GM08714 (cell line): Measurements from ENCODE around the gene SLC25A26.

Experiments
- H3K4me3 ChIP-seq: fragments of 200-500 bp; sonication (Bioruptor generic); 2 replicates; pipeline ENCODE4 v1.5.1; 2014; ENCODE audit warnings: mild to moderate bottlenecking, low read length, inconsistent platforms
- ZNF274 ChIP-seq: IDR thresholded peaks from 2 replicates; pipeline ENCODE4 v1.6.1; 2012; ENCODE audit warnings: mild to moderate bottlenecking, low read depth, low read length

Gene SLC25A26, protein sequence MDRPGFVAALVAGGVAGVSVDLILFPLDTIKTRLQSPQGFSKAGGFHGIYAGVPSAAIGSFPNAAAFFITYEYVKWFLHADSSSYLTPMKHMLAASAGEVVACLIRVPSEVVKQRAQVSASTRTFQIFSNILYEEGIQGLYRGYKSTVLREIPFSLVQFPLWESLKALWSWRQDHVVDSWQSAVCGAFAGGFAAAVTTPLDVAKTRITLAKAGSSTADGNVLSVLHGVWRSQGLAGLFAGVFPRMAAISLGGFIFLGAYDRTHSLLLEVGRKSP

DNA sequence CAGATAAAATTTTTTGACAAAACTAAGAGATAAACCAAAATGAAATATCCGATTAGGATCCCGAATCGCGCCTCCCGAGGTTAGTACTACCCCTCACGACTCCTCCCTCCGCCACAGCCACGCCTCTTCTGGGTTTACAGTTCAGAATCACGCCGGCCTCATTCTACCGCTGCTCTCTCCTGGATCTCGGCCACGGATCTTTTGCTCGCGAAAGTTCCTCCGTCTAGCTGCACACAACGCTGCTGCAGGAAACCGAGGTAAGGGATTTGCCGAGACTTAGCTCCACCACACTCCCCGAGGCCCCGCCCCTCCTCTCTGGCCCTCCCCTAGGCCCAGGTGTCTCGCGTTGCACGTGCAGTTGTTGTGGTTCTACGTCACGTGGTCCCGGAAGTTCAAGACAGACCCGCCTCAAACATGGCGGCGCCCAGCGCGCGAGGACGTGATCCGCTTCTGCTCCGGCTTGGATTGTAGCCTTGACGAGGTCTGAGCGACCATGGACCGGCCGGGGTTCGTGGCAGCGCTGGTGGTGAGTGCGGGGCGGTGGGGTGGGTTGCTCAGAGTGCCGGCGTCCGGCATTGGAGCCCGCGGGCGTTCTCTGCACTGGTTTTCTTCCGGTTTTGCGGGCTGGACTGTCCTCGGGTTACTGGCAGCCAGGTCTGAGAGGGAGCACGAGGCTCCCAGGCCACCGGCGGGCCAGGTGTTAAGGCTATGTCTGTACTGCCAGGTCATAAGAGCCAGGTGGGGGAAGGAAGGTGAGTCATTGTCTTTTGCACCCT lies at the start of gene SLC25A26:
SLC25A26 (plus strand) TSS at position 400 of the 776 bp plus-strand sequence; CDS start at position 494, 94 bp downstream.
- peak within 1 kb of the TSS; percentile 85 for H3K4me3 ChIP-seq
- no peak for TF ChIP-seq ZNF274

DNA sequence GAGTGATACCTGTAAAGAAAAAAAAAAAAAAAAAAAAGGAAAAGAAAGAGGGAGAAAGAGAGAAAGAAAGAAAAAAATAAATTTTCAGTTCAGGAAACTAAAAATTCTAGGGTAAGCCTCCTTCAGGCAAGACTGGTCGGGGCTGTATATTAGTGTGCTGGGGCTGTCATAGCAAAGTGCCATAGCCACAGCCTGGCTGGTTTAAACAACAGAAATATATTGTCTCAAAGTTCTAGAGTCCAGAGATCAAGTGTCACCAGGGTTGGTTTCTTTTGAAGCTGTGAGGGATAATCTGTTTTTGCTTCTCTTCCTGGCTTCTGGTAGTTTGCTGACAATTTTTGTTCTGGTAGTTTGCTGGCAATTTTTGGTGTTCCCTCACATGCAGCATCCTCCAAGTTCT lies 48.4 kb upstream of the SLC25A26 start:
- TF ChIP-seq ZNF274 = no peak
- no peak overlapping the region for H3K4me3 ChIP-seq

DNA sequence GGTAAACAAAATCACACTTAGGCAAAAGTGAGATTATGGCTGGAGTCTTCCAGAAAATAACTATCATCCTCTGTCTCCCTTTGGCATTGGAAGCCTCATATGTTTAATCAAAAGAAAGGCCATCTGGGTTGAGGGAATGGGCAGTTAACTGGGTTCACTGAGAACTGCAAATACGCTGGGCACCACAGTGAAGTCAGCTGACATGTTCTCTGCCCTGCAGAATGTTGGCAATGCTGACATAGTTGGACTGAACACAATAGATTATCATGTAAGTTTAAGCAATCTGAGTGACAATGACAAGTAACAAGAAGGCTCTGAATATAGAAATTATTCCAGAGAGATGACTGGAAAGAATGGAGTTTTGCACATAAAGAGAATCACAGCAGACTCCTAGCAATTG lies 43.8 kb upstream of the SLC25A26 start:
- TF ChIP-seq ZNF274 = no peak
- H3K4me3 ChIP-seq = no peak overlapping the region

DNA sequence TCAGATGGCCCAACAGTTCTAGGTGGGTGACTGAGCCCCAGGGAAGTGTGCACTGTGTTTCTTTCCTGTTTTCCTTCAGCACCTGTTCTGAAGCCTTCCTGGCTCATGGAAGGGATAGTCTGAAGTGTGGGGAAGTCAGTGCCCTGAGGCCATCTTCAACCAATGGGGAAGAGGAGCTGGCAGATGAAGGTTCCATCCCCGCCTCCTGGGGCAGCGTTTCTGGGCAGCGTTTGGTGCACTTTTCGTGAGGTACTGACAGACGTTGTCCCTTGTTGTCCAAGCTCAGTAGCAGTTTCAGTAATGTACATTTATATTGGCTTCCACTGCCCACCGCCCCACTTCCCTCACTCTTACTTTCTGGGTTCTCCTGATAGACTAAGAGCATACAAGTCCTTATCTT lies 42.6 kb upstream of the SLC25A26 start:
- no peak for TF ChIP-seq ZNF274
- H3K4me3 ChIP-seq = no peak overlapping the region

DNA sequence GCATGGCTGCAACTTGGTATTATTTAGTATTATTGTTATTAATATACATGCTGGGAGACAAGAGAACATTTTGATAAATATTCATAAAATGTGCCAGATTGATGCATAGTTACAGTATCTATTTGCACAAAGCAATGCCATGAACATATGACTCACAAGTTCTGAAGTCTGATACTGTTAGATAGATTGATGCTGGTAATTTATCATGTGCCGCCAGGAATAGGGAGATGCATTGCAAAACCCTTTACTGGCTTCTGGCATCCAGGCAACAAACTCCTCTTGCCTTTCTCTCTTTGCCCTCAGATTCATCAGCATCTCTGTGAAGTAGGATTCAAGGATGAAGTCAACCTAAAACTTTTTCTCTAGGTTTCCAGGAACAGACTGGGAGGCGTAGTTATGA lies 41.0 kb upstream of the SLC25A26 start:
- no peak overlapping the region for H3K4me3 ChIP-seq
- no peak for TF ChIP-seq ZNF274

DNA sequence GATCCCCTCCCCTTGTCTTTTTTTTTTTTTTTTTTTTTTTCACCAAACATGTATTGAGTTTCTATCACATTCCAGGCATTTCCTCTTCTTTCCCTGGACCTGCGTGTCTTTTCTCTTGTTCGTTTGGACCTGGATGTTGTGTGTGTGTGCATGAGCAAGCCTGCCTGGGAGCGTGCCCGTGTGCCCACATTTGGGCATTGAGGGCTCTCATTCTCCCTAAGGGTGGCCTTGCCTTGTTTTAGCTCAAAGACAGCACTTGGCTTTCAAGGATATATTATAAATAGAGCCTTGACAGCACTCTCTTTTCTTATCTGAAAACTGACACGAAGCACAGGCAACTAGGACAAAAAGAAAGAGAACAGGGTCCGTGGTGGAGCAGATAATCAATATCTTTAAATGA lies 39.0 kb upstream of the SLC25A26 start:
- no peak for TF ChIP-seq ZNF274
- H3K4me3 ChIP-seq = no peak overlapping the region

DNA sequence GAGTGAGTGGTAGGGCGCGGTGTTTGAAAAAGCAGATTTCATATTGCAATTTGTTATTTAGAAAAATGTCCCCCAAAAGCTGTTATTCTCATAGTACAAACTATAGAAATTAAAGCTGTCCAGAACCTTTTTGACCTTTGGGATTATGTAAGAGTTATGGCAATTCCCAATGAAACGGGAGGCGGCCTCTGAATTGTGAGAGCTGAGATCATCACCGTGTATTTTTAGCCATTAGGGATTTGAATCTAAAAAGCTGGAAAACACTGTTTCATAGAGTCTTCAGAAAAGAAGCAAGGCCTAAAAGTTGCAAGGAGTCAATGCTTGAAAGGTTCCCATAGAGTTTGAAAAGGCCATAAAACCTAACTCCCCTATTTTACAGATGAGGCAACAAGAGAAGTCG lies 38.6 kb upstream of the SLC25A26 start:
- TF ChIP-seq ZNF274 = no peak
- H3K4me3 ChIP-seq = no peak overlapping the region

DNA sequence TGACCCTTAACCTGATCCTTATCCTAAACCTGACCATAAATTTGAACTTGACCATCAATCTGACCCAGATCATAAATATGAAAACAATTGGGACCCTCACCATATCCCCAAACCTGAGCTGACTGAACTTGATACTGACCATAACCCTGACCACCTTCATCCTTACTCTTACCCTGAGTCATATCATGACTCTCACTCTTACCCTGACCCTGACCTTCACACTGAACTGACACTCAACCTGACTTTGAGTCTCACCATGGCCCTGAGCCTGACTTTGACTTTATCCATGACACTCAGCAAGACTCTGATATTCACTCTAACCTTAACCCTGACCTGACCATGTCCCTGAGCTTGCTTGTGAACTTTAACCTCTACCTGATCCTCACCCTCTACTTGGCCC lies 34.3 kb upstream of the SLC25A26 start:
- TF ChIP-seq ZNF274 = no peak
- H3K4me3 ChIP-seq = no peak overlapping the region

DNA sequence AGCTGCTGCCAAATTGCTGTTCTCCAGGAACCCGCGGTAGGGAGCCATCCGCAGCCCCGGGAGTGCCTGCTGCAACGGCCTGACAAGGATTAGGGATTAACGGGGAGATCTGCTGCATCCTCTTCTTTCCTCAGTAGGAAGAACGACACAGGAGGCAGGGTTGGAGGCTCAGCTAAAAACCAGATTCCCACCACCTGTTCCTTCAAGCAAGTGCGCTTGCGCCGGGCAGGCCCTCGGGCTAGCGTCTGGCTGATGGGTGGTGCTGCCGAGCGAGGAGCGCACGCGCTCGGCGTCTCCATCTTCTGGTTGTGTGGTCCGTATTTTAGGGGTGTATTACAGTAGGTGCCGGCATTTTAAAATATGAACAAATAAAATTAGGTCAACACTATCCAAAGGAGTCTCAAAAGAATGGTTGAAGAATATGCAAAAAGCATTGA lies 25.4 kb upstream of the SLC25A26 start:
- no peak for TF ChIP-seq ZNF274
- no peak overlapping the region for H3K4me3 ChIP-seq

DNA sequence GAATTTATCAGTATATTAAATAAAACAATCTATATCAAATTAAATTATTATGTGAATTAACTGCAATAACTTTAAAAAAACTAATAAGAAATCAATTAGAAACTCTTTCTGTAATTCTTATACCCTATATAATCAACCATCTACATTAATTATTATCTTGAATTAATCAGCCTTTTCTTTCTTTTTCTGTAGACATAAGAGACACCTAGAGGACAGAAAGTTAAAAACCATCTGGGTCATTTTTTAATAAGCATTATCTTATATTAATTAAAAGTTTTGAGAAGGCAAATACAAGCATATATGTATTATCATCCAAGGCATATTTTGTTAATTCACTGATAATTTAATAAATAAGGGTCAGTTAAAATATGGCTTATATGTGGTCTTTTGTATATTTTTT lies 24.2 kb upstream of the SLC25A26 start:
- no peak for TF ChIP-seq ZNF274
- no peak overlapping the region for H3K4me3 ChIP-seq

DNA sequence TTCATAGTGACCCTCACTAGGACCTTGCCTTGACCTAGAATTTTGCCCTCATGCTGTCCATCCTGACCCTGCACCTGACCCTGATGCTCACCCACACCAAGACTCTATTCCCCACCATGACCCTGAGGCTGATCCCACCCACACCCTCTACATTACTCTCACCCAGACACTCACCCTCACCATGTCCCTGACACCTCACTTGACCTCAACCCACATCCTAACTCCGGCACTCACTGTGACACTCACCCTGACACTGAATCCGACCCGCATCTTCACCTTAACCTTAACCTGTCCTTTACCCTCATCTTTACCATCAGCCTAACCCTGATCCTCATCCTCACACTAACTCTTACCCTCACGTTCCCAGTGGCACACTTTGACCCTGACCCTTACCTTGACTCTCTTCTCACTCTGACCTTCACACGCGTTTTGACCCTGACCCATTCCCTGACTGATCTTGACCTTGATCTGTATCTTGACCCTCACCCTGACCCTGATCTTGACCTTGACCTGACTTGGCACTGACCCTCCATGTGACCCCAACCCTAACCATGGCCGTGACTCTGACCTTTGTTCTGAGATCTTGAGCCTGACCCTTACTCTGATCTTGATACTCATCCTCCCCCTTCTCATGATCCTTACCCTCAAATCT lies 22.2 kb upstream of the SLC25A26 start:
- H3K4me3 ChIP-seq = no peak overlapping the region
- no peak for TF ChIP-seq ZNF274

DNA sequence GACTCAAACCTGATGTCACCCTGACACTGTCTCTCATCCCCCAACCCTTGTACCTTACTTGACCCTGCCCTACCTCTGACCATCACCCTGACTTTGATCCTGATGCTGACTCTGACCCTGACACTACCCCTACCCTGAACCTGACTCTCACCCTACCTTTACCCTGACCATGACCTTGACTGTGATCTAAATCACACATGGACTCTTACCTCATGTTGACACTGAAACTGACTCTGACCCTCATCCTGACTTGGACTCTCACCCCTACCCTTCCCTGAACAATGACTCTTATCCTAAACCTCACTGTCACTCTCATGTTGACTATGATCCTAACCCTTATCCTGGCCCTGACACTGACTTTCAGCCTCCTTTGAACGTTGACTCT lies 21.7 kb upstream of the SLC25A26 start:
- H3K4me3 ChIP-seq = no peak overlapping the region
- TF ChIP-seq ZNF274 = no peak

DNA sequence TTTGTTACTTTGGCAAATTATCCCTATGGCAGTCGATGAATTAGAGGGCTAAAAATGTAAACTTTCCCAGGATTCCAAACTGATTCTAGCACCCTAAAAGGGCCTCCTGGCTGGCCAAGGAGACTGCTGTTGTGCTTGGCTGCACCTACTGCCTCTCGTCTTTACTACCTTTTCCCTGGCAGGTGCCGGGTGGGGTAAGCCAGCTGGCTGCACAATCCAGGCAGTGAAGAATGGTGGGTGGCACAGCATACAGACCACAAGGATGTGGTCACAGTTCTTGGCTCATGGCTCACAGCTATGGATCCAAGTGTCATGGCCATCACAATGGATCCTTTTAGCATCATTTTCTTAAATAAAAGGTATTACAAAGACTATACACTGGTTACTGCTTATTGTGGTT lies 20.7 kb upstream of the SLC25A26 start:
- no peak for TF ChIP-seq ZNF274
- H3K4me3 ChIP-seq = no peak overlapping the region

DNA sequence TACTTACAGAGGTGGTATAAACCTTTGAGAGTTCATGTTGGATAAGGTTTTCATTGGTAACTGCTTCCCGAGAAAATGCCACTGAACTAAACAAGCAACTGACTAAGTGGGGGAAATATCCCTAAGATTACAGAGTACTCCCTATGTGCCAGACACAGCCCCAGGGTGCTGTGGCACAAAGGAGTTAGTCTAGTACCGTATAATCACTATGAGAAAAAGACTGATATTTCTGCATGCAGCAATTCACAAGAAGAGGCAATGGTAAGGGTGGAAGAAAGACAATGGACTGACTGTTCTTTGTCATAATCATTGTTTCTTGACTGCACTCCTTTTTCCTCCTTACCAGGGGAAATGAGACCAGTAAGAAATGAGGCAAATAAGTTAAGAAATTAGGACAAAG lies 20.0 kb upstream of the SLC25A26 start:
- H3K4me3 ChIP-seq = no peak overlapping the region
- no peak for TF ChIP-seq ZNF274

DNA sequence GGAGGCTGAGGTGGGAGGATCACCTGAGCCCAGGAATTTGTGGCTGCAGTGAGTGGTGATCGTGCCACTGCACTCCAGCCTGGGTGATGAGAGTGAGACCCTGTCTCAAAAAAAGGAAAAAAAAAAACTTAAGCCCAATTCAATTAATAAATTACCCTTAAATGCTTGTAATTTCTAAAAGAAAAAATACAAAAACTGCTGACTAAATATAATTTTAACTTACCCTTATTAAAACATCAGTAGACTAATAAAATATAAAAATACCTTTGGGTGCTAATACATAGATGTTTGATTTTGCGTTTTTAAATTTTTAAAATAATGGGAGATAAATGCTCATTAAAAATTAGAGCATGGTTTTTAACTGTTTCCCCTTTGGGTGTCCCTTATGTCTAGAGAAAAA lies 17.5 kb upstream of the SLC25A26 start:
- no peak for TF ChIP-seq ZNF274

DNA sequence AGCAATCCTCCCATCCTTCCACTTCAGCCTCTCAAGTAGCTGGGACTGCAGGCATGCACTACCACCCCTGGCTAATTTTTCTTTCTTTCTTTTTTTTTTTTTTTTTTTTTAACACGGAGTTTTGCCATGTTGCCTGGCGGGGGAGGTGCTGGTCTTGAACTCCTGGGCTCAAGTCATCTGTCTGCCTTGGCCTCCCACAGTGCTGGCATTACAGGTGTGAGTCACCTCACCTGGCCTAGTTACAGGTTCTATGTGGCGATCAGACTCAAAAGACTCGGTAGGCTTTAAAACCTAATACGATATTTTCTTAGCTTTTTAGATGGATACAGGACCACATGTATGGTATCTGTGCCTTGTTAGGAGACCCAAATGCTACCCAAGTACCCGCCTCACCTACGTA lies 14.0 kb upstream of the SLC25A26 start:
- TF ChIP-seq ZNF274 = no peak
- no peak overlapping the region for H3K4me3 ChIP-seq

More for the DNA sequence above, 17.5 kb upstream of the SLC25A26 start:
- no peak overlapping the region for H3K4me3 ChIP-seq
